Adrenal gland (tissue), 5 donors: ENCODE data around the gene GP5.

ENCODE experiments used
- POLR2A ChIP-seq, 2 donors: fragments of 450-650 bp; IDR thresholded peaks; one replicate each; pipeline ENCODE4 v1.6.1; 2017; ENCODE audit warnings: antibody characterized with exemption in 2 of 2, mild to moderate bottlenecking in 2 of 2, moderate library complexity in 1 of 2
- TF ChIP-seq, protein P1 (sequence below), 6 experiments: fragments of 450-650 bp in 4 of 6; fragments of 200-600 bp in 2 of 6; sonication (generic) in 1 of 6; IDR thresholded peaks; 1 replicate in 5 of 6; 2 replicates in 1 of 6; pipeline versions ENCODE4 v1.5.1 to v1.8.0; 2016 to 2021; ENCODE audit warnings: antibody characterized with exemption in 6 of 6, mild to moderate bottlenecking in 2 of 6, moderate library complexity in 1 of 6
- donor health status: DM: no; HTN: no; CAD: no.

- no peak for TF ChIP-seq POLR2A (IDR thresholded peaks at IDR 0.05)
- TF ChIP-seq, protein P1, sequence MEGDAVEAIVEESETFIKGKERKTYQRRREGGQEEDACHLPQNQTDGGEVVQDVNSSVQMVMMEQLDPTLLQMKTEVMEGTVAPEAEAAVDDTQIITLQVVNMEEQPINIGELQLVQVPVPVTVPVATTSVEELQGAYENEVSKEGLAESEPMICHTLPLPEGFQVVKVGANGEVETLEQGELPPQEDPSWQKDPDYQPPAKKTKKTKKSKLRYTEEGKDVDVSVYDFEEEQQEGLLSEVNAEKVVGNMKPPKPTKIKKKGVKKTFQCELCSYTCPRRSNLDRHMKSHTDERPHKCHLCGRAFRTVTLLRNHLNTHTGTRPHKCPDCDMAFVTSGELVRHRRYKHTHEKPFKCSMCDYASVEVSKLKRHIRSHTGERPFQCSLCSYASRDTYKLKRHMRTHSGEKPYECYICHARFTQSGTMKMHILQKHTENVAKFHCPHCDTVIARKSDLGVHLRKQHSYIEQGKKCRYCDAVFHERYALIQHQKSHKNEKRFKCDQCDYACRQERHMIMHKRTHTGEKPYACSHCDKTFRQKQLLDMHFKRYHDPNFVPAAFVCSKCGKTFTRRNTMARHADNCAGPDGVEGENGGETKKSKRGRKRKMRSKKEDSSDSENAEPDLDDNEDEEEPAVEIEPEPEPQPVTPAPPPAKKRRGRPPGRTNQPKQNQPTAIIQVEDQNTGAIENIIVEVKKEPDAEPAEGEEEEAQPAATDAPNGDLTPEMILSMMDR (IDR thresholded peaks at IDR 0.05), result no peak
Measured at GRCh38 chr3:194381460-194381875, 17.6 kb downstream of the GP5 start.
